ENCODE results near the gene EFHB.

DNA sequence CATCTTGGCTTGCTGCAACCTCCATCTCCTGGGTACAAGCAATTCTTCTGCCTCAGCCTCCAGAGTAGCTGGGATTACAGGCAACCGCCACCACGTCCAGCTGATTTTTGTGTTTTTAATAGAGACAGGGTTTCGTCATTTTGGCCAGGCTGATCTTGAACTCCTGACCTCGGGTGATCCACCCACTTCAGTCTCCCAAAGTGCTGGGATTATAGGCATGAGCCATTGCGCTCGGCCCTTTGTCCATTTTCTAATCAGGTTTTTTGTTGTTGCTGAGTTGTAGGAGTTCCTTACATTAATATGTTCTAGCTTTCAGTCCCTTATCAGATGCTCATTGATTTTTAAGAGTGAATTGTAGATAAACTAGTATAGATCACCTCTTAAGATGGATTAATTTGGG is 33.2 kb upstream of the EFHB start:
- TF ChIP-seq, protein P1, sequence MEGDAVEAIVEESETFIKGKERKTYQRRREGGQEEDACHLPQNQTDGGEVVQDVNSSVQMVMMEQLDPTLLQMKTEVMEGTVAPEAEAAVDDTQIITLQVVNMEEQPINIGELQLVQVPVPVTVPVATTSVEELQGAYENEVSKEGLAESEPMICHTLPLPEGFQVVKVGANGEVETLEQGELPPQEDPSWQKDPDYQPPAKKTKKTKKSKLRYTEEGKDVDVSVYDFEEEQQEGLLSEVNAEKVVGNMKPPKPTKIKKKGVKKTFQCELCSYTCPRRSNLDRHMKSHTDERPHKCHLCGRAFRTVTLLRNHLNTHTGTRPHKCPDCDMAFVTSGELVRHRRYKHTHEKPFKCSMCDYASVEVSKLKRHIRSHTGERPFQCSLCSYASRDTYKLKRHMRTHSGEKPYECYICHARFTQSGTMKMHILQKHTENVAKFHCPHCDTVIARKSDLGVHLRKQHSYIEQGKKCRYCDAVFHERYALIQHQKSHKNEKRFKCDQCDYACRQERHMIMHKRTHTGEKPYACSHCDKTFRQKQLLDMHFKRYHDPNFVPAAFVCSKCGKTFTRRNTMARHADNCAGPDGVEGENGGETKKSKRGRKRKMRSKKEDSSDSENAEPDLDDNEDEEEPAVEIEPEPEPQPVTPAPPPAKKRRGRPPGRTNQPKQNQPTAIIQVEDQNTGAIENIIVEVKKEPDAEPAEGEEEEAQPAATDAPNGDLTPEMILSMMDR (IDR thresholded peaks at IDR 0.05) = no peak
- TF ChIP-seq POLR2A (IDR thresholded peaks at IDR 0.05) (no peak), POLR2AphosphoS5 (IDR thresholded peaks at IDR 0.05) (no peak)
